Keratinocyte (primary cell): ENCODE results near the gene PTPRT. TPM values are rescaled to one million over a fixed set of nuclear protein-coding genes. Genes with fewer than 3 reads are reported as not detected.

Source experiments
- DNase-seq: peaks from one replicate; pipeline ENCODE4 v3.0.0-alpha.2; 2011; ENCODE audit warnings: low read depth, missing footprints, low spot score
- FAIRE-seq: peaks from 2 replicates; lab custom pipeline; 2011; peaks lifted over from hg19 to GRCh38; lab: Jason Lieb, UNC
- H2AFZ ChIP-seq: 2 replicates; pipeline ENCODE4 v1.6.0; 2012; ENCODE audit warnings: low read length, control low read depth, inconsistent platforms; ENCODE audit not compliant: control insufficient read depth
- H3K27ac ChIP-seq: 2 replicates; pipeline ENCODE4 v1.5.1; 2011; ENCODE audit warnings: low read length; ENCODE audit not compliant: control insufficient read depth, insufficient read depth
- H3K27me3 ChIP-seq: 3 replicates; pipeline ENCODE4 v1.6.0; 2011; ENCODE audit warnings: low read length; ENCODE audit not compliant: control insufficient read depth, insufficient read depth; ENCODE audit errors: extremely low read depth
- H3K36me3 ChIP-seq, 2 experiments: 2 replicates in 1 of 2; 3 replicates in 1 of 2; pipeline ENCODE4 v1.5.1; 2011; ENCODE audit warnings: low read length in 2 of 2, mild to moderate bottlenecking in 1 of 2; ENCODE audit not compliant: control insufficient read depth in 2 of 2, insufficient read depth in 2 of 2; ENCODE audit errors: extremely low read depth in 1 of 2
- H3K4me1 ChIP-seq: 3 replicates; pipeline ENCODE4 v1.5.1; 2011; ENCODE audit warnings: low read length; ENCODE audit not compliant: control insufficient read depth, insufficient read depth; ENCODE audit errors: extremely low read depth
- H3K4me2 ChIP-seq: 3 replicates; pipeline ENCODE4 v1.6.0; 2011; ENCODE audit warnings: low read depth, low read length; ENCODE audit not compliant: control insufficient read depth, insufficient read depth; ENCODE audit errors: extremely low read depth
- H3K4me3 ChIP-seq, 3 experiments: fragments of 200-600 bp in 1 of 3; sonication (generic) in 1 of 3; 2 replicates in 2 of 3; 3 replicates in 1 of 3; pipeline ENCODE4 v1.5.1; 2011 to 2016; ENCODE audit warnings: low read length in 3 of 3, mild to moderate bottlenecking in 3 of 3, control low read depth in 2 of 3, inconsistent platforms in 1 of 3, low read depth in 1 of 3, mixed read lengths in 1 of 3, mixed run types in 1 of 3, moderate library complexity in 1 of 3; ENCODE audit not compliant: control insufficient read depth in 2 of 3, insufficient read depth in 2 of 3; ENCODE audit errors: extremely low read depth in 1 of 3
- H3K79me2 ChIP-seq: 2 replicates; pipeline ENCODE4 v1.6.0; 2012; ENCODE audit warnings: low read length; ENCODE audit not compliant: control insufficient read depth, insufficient read depth
- H3K9ac ChIP-seq: 3 replicates; pipeline ENCODE4 v1.6.0; 2011; ENCODE audit warnings: low read length; ENCODE audit not compliant: control insufficient read depth, insufficient read depth; ENCODE audit errors: extremely low read depth
- H3K9me1 ChIP-seq: 3 replicates; pipeline ENCODE4 v1.6.0; 2011; ENCODE audit warnings: low read length; ENCODE audit not compliant: control insufficient read depth, insufficient read depth; ENCODE audit errors: extremely low read depth
- H3K9me3 ChIP-seq: 2 replicates; pipeline ENCODE4 v1.5.1; 2012; ENCODE audit warnings: low read depth, low read length; ENCODE audit not compliant: control insufficient read depth
- H4K20me1 ChIP-seq: 3 replicates; pipeline ENCODE4 v1.6.0; 2011; ENCODE audit warnings: low read length; ENCODE audit not compliant: control insufficient read depth, insufficient read depth; ENCODE audit errors: extremely low read depth
- CTCF ChIP-seq, 3 experiments: IDR thresholded peaks in 1 of 3; conservative IDR thresholded peaks in 1 of 3; optimal IDR thresholded peaks in 1 of 3; 2 replicates in 2 of 3; 3 replicates in 1 of 3; pipeline versions ENCODE3 to v1.5.1; 2011; ENCODE audit warnings: low read length in 3 of 3, mild to moderate bottlenecking in 3 of 3, moderate library complexity in 2 of 3, control low read depth in 1 of 3, inconsistent platforms in 1 of 3; ENCODE audit not compliant: insufficient read depth in 2 of 3; ENCODE audit errors: extremely low read depth in 1 of 3
- EZH2 ChIP-seq: IDR thresholded peaks from one replicate; pipeline ENCODE4 v1.6.1; 2012; ENCODE audit warnings: inconsistent platforms, mild to moderate bottlenecking, low read length, moderate library complexity
- dilution Hi-C: fragments of 300-500 bp; cut with MboI; formaldehyde crosslinking; loops from one replicate; pipeline ENCODE4 v1.7.0; 2020; ENCODE audit warnings: low sequenced_read_pairs; ENCODE audit not compliant: extremely low pct_ligation_motif_present
- polyA plus RNA-seq, 5 experiments: library from polyadenylated mRNA; depleted of rRNA in 3 of 5; stranded (reverse) in 3 of 5; stranded (forward) in 1 of 5; unstranded in 1 of 5; fragments of >200 nt; gene quantifications; 1 replicate in 1 of 5; 2 replicates in 3 of 5; 3 replicates in 1 of 5; pipeline versions ENCODE4 v1.2.1 to v1.2.3, GENCODE V29; 2011 to 2012; ENCODE audit warnings: missing spikeins in 2 of 5, low read depth in 1 of 5, low replicate concordance in 1 of 5

PTPRT gene
- polyA plus RNA-seq, 1 donor (not counting 4 experiments of a cell fraction or from before 2014, with no cell fraction given), result not detected

GRCh38 chr20:42556575-42556974 lies 633.1 kb downstream of the PTPRT start:
- DNase-seq (no peak), FAIRE-seq (no peak)
- Histone ChIP-seq H3K4me2 (no peak overlapping the region), H3K36me3 (no peaks in the 10 kb centered on the region), H2AFZ (no peak overlapping the region), H3K27ac (no peak overlapping the region), H4K20me1 (no peaks in the 10 kb centered on the region), H3K4me1 (no peaks in the 10 kb centered on the region), H3K79me2 (no peaks in the 10 kb centered on the region), H3K9me3 (no peaks in the 10 kb centered on the region), H3K9ac (no peak overlapping the region), H3K4me3 (no peak overlapping the region), H3K27me3 (no peaks in the 10 kb centered on the region), H3K9me1 (no peaks in the 10 kb centered on the region)
- no peak for TF ChIP-seq EZH2
- dilution Hi-C loops, result no loop called here

- no peak overlapping the region for H3K4me2 ChIP-seq
- H3K36me3 ChIP-seq, result no peaks in the 10 kb centered on the region
- dilution Hi-C loops, result no loop called here
- H3K27ac ChIP-seq, result no peak overlapping the region
- no peak overlapping the region for H2AFZ ChIP-seq
- DNase-seq (no peak), FAIRE-seq (no peak)
- no peaks in the 10 kb centered on the region for H3K79me2 ChIP-seq
- no peaks in the 10 kb centered on the region for H3K9me3 ChIP-seq
- no peaks in the 10 kb centered on the region for H3K27me3 ChIP-seq
- no peak overlapping the region for H3K9ac ChIP-seq
- TF ChIP-seq CTCF (optimal IDR thresholded peaks at IDR 0.05 in 1 of 3, IDR thresholded peaks at IDR 0.05 in 1 of 3, conservative IDR thresholded peaks at IDR 0.05 in 1 of 3; ENCODE audit: extremely low read depth in 1 of 3, insufficient read depth in 2 of 3, low read length in 3 of 3) (no peak), EZH2 (no peak)
- H4K20me1 ChIP-seq, result no peaks in the 10 kb centered on the region
- no peaks in the 10 kb centered on the region for H3K4me1 ChIP-seq
- no peaks in the 10 kb centered on the region for H3K9me1 ChIP-seq
- no peak overlapping the region for H3K4me3 ChIP-seq
Measured at GRCh38 chr20:42553374-42553773, 636.3 kb downstream of the PTPRT start.

DNA sequence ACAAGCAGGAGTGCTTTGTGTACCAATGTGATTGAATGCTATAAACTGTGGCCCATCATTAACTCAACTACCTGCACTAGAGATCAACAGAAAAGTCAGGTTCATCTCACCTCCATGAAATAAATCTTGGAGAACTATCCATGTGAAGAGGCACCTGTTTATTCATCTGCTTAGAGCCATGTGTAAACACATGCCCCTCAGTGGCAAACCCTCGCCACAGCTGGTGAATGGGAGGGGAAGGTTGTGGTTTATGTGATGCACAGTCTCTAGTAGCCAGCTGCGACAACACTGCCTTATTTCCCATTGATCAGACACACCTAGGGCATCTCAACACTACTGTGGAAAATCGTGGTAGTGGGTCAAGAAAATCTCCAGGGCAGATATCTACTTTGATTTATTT lies 640.2 kb downstream of the PTPRT start:
- no peak for FAIRE-seq
- no peak overlapping the region for H2AFZ ChIP-seq
- H3K27me3 ChIP-seq, result no peaks in the 10 kb centered on the region
- H3K4me1 ChIP-seq, result no peaks in the 10 kb centered on the region
- H3K4me2 ChIP-seq, result no peak overlapping the region
- no peaks in the 10 kb centered on the region for H3K9me3 ChIP-seq
- TF ChIP-seq EZH2 (no peak), CTCF (optimal IDR thresholded peaks at IDR 0.05 in 1 of 3, IDR thresholded peaks at IDR 0.05 in 1 of 3, conservative IDR thresholded peaks at IDR 0.05 in 1 of 3; ENCODE audit: extremely low read depth in 1 of 3, insufficient read depth in 2 of 3, low read length in 3 of 3) (no peak)
- H4K20me1 ChIP-seq, result no peaks in the 10 kb centered on the region
- no peak overlapping the region for H3K9ac ChIP-seq
- no peaks in the 10 kb centered on the region for H3K36me3 ChIP-seq
- dilution Hi-C loops, result no loop called here
- DNase-seq, result no peak
- no peaks in the 10 kb centered on the region for H3K9me1 ChIP-seq
- H3K4me3 ChIP-seq, result no peak overlapping the region
- H3K27ac ChIP-seq, result no peak overlapping the region
- no peaks in the 10 kb centered on the region for H3K79me2 ChIP-seq
